ENCODE data around the gene KRTAP3-3.

GRCh38 chr17:40980596-40980995 is 13.4 kb downstream of the KRTAP3-3 start:
- TF ChIP-seq CTCF (IDR thresholded peaks at IDR 0.05; ENCODE audit: low read depth, low read length, poor library complexity, severe bottlenecking) (no peak), EZH2phosphoT487 (IDR thresholded peaks at IDR 0.05; ENCODE audit: borderline replicate concordance, low read length) (no peak)

Measured in DOHH2 (cell line).